GM12878 (cell line): Measurements from ENCODE around the gene LSR. TPM values are rescaled to one million over a fixed set of nuclear protein-coding genes. Genes with fewer than 3 reads are reported as not detected.
A peak's percentile ranks its signal among the peaks of the same experiment; 100 is the strongest.

Experiments used
- ATAC-seq: fragments of 200-7000 bp; cut with Tn5 transposase; 3 replicates; pipeline ENCODE4 v1.9.1; 2020; ENCODE audit warnings: mild to moderate bottlenecking, moderate library complexity
- BruUV-seq: library from RNA; stranded (reverse); fragments of 400-500 nt; replicated peaks from 2 replicates; lab custom pipeline; 2021; lab: Mats Ljungman, UMichigan
- CTCF ChIA-PET: fragments of 300-600 bp; sonication (Branson Sonifier 250); formaldehyde crosslinking; extraction: SDS; loops from one replicate; lab custom pipeline; 2021; ENCODE audit warnings: inconsistent platforms; lab: Yijun Ruan, JAX
- POLR2A ChIA-PET: fragments of 350-600 bp; formaldehyde crosslinking; extraction: SDS; loops from one replicate; lab custom pipeline; 2021; ENCODE audit warnings: inconsistent platforms; lab: Charles Lee
- RAD21 ChIA-PET: fragments of 300-600 bp; sonication (Branson Sonifier 250); formaldehyde crosslinking; loops from one replicate; lab custom pipeline; 2023; ENCODE audit warnings: antibody characterized with exemption; ENCODE audit not compliant: unreplicated experiment; lab: Charles Lee
- SMC1A ChIA-PET: fragments of 300-600 bp; sonication (Branson Sonifier 250); formaldehyde crosslinking; loops from one replicate; lab custom pipeline; 2023; ENCODE audit not compliant: unreplicated experiment, uncharacterized antibody; lab: Charles Lee
- DNase-seq: peaks from one replicate; pipeline ENCODE4 v3.0.0-alpha.2; 2011; ENCODE audit warnings: low read depth, low spot score
- FAIRE-seq: peaks from 3 replicates; lab custom pipeline; 2011; peaks lifted over from hg19 to GRCh38; lab: Jason Lieb, UNC
- H2AFZ ChIP-seq: 2 replicates; pipeline ENCODE4 v1.6.0; 2011; ENCODE audit warnings: low read depth, low read length, control low read depth; ENCODE audit not compliant: control insufficient read depth
- H3K27ac ChIP-seq: 2 replicates; pipeline ENCODE4 v1.5.1; 2011; ENCODE audit warnings: control low read depth; ENCODE audit not compliant: control insufficient read depth, insufficient read depth
- H3K27me3 ChIP-seq, 2 experiments: replicated peaks in 1 of 2; 2 replicates each; pipeline versions ENCODE4 v1.6.0 to v1.6.1; 2011; ENCODE audit warnings: low read length in 1 of 2; ENCODE audit not compliant: control insufficient read depth in 2 of 2, insufficient read depth in 2 of 2
- H3K36me3 ChIP-seq, 2 experiments: 2 replicates each; pipeline ENCODE4 v1.5.1; 2011; ENCODE audit warnings: low read length in 1 of 2; ENCODE audit not compliant: control insufficient read depth in 2 of 2, insufficient read depth in 2 of 2
- H3K4me1 ChIP-seq: 2 replicates; pipeline ENCODE4 v1.6.1; 2011; ENCODE audit warnings: mild to moderate bottlenecking, low read length, moderate library complexity, mixed read lengths; ENCODE audit not compliant: control insufficient read depth, insufficient read depth
- H3K4me2 ChIP-seq: 2 replicates; pipeline ENCODE4 v1.6.0; 2011; ENCODE audit warnings: control low read depth; ENCODE audit not compliant: control insufficient read depth, insufficient read depth
- H3K4me3 ChIP-seq: fragments of 200-600 bp; sonication (generic); 2 replicates; pipeline ENCODE4 v1.5.1; 2016
- H3K79me2 ChIP-seq: 2 replicates; pipeline ENCODE4 v1.6.0; 2011; ENCODE audit warnings: low read length; ENCODE audit not compliant: control insufficient read depth, insufficient read depth
- H3K9ac ChIP-seq: 2 replicates; pipeline ENCODE4 v1.8.0; 2011; ENCODE audit warnings: low read length, control low read depth, mixed read lengths; ENCODE audit not compliant: control insufficient read depth, insufficient read depth
- H3K9me3 ChIP-seq: replicated peaks from 3 replicates; pipeline ENCODE4 v1.5.1; 2011; ENCODE audit warnings: mild to moderate bottlenecking, low read length; ENCODE audit not compliant: control insufficient read depth, insufficient read depth
- H4K20me1 ChIP-seq: 2 replicates; pipeline ENCODE4 v1.6.0; 2011; ENCODE audit not compliant: control insufficient read depth, insufficient read depth
- ATF3 ChIP-seq: IDR thresholded peaks from 2 replicates; pipeline ENCODE4 v1.6.1; 2011; ENCODE audit warnings: low read depth, mild to moderate bottlenecking, low read length, moderate library complexity, borderline replicate concordance; ENCODE audit errors: extremely low read depth
- CTCF ChIP-seq, 3 experiments: IDR thresholded peaks in 2 of 3; conservative IDR thresholded peaks in 1 of 3; 2 replicates each; pipeline ENCODE4 v1.5.1; 2011; ENCODE audit warnings: low read depth in 3 of 3, low read length in 3 of 3, mild to moderate bottlenecking in 3 of 3, control low read depth in 2 of 3, moderate library complexity in 2 of 3, inconsistent platforms in 1 of 3, mixed read lengths in 1 of 3; ENCODE audit not compliant: control insufficient read depth in 2 of 3, insufficient read depth in 1 of 3; ENCODE audit errors: extremely low read depth in 1 of 3
- EED ChIP-seq: sonication (generic); IDR thresholded peaks from 2 replicates; pipeline ENCODE4 v1.6.1; 2016; ENCODE audit warnings: antibody characterized with exemption, low read depth
- EGR1 ChIP-seq, 2 experiments: IDR thresholded peaks; 1 replicate in 1 of 2; 2 replicates in 1 of 2; pipeline ENCODE4 v1.6.1; 2011 to 2012; ENCODE audit warnings: low read depth in 2 of 2, low read length in 2 of 2, borderline replicate concordance in 1 of 2, mild to moderate bottlenecking in 1 of 2, moderate library complexity in 1 of 2
- ESRRA ChIP-seq: IDR thresholded peaks from 2 replicates; pipeline ENCODE4 v1.6.1; 2012; ENCODE audit warnings: mild to moderate bottlenecking, low read length, improper control_type of control experiment
- RAD21 ChIP-seq: IDR thresholded peaks from 2 replicates; pipeline ENCODE4 v1.6.1; 2011; ENCODE audit warnings: mild to moderate bottlenecking, low read depth, low read length, moderate library complexity; ENCODE audit not compliant: insufficient read depth
- SMAD1 ChIP-seq: fragments of 450-650 bp; IDR thresholded peaks from 2 replicates; pipeline ENCODE4 v1.6.1; 2018; ENCODE audit warnings: mild to moderate bottlenecking, low read depth; ENCODE audit not compliant: partially characterized antibody
- SMC3 ChIP-seq: IDR thresholded peaks from 2 replicates; pipeline ENCODE4 v1.6.1; 2011; ENCODE audit warnings: low read length, improper control_type of control experiment, borderline replicate concordance
- TBL1XR1 ChIP-seq: IDR thresholded peaks from 2 replicates; pipeline ENCODE4 v1.6.1; 2012; ENCODE audit warnings: low read depth, low read length, improper control_type of control experiment
- TCF7 ChIP-seq: IDR thresholded peaks from 2 replicates; pipeline ENCODE4 v1.6.1; 2014; ENCODE audit warnings: antibody characterized with exemption, borderline replicate concordance
- WRNIP1 ChIP-seq: IDR thresholded peaks from 2 replicates; pipeline ENCODE4 v1.6.1; 2011; ENCODE audit warnings: low read depth, low read length, improper control_type of control experiment, borderline replicate concordance
- ZNF622 ChIP-seq: fragments of 450-650 bp; IDR thresholded peaks from 2 replicates; pipeline ENCODE4 v1.6.1; 2017; ENCODE audit warnings: mild to moderate bottlenecking, inconsistent platforms
- WGBS: methylation state at CpG from one replicate; pipeline ENCODE4 v1.1.6; 2016; ENCODE audit warnings: low lambda C conversion rate; ENCODE audit not compliant: insufficient replicate concordance, insufficient coverage; ENCODE audit errors: missing lambda C conversion rate; 5-methylcytosine and 5-hydroxymethylcytosine counted together
- in situ Hi-C: fragments of 300-500 bp; cut with MboI; formaldehyde crosslinking; loops from 9 replicates; pipeline ENCODE4 v1.14.3; 2018; ENCODE audit warnings: mixed read lengths
- intact Hi-C: fragments of 100-400 bp; cut with micrococcal nuclease; formaldehyde crosslinking; loops from one replicate; pipeline ENCODE4 v1.14.2; 2022; ENCODE audit not compliant: unreplicated experiment
- polyA plus RNA-seq, 11 experiments: library from polyadenylated mRNA; depleted of rRNA in 4 of 11; unstranded in 6 of 11; stranded (reverse) in 5 of 11; fragments of >200 nt; fragmentation: Nextera tagmentation in 4 of 11; fragmentation: Illumina TruSeq in 1 of 11; extraction: Ambion mirVana in 4 of 11; extraction: Trizol in 1 of 11; gene quantifications; 1 replicate in 1 of 11; 2 replicates in 10 of 11; pipeline versions ENCODE4 v1.2.1 to v1.2.3, GENCODE V29; 2011 to 2016; ENCODE audit warnings: inconsistent platforms in 2 of 11, missing spikeins in 2 of 11, low read depth in 1 of 11
- total RNA-seq, 4 experiments: library from RNA; depleted of rRNA in 3 of 4; stranded (reverse); fragments of >200 nt in 3 of 4; fragmentation: Illumina TruSeq in 1 of 4; extraction: Trizol in 1 of 4; gene quantifications; 2 replicates each; pipeline versions ENCODE4 v1.2.1 to v1.2.3, GENCODE V29; 2013 to 2021

Gene LSR
- total and polyA plus RNA-seq, 10 of the 15 experiments (the other 5 are each of a cell fraction or from before 2014, with no cell fraction given), result 0.26 to 53.9 (median 26.3) TPM

DNA sequence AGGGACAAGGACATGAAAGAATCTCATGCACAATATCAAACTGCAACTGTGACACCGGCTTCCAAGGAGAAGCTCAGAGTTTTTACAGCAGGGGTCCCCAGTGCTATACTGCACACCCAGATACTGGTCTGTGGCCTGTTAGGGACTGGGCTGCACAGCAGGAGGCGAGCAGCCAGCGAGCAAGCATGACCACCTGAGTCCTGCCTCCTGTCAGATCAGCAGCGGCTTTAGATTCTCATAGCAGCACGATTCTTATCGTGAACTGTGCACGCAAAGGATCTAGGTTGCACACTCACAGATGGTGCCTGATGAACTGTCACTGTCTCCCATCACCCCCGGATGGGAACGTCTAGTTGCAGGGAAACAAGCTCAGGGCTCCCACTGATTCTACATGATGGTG lies 67.1 kb downstream of the LSR start:
- ATAC-seq, result peak; percentile 33; the same call in 2 of the 3 replicates
- FAIRE-seq, result no peak
- ChIA-PET RAD21 (interaction anchor here (1.0 to 1.6 kb wide), 4 partner anchors 32 to 179 kb away, joined by 3 read pairs; partner anchors contain the start of gene FFAR1), POLR2A (interaction anchor here (1.3 kb wide), 1 partner anchor 11 kb away, joined by 5 read pairs; no protein-coding TSS in a partner anchor), SMC1A (interaction anchor here (0.5 to 11.0 kb wide), 8 partner anchors 8 to 193 kb away, joined by 3 to 122 read pairs (median 4); partner anchors contain the start of gene CD22), CTCF (interaction anchor here (0.6 to 2.5 kb wide), 11 partner anchors 12 to 179 kb away, joined by 3 to 9 read pairs (median 4); partner anchors contain the start of gene FFAR1)
- H3K4me2 ChIP-seq, result no peak overlapping the region
- TF ChIP-seq SMC3, result peak; percentile 13; the same call in 1 of the 2 replicates
- peak; percentile 38; the same call in 1 of the 2 replicates for TF ChIP-seq RAD21
- TF ChIP-seq ATF3, result no peak
- no peak for TF ChIP-seq WRNIP1
- no peak for TF ChIP-seq SMAD1
- no peak for TF ChIP-seq EGR1 (IDR thresholded peaks at IDR 0.05; ENCODE audit: borderline replicate concordance in 1 of 2, low read depth in 2 of 2, low read length in 2 of 2)
- no peak for TF ChIP-seq EED
- no peak for TF ChIP-seq ZNF622
- peak in 2 of 3 experiments; percentile 10 to 33; a peak in 1 of 6 replicates for TF ChIP-seq CTCF (IDR thresholded peaks at IDR 0.05 in 2 of 3, conservative IDR thresholded peaks at IDR 0.05 in 1 of 3; ENCODE audit: control insufficient read depth in 2 of 3, extremely low read depth in 1 of 3, insufficient read depth in 1 of 3, low read depth in 3 of 3, low read length in 3 of 3)
- no peak for TF ChIP-seq ESRRA
- no peak for TF ChIP-seq TBL1XR1
- no peak for TF ChIP-seq TCF7
- in situ Hi-C loops (no loop called here), intact Hi-C loops (no loop called here)
- H3K9me3 ChIP-seq, result no peaks in the 10 kb centered on the region
- BruUV-seq, result no TSS peak
- H3K4me1 ChIP-seq, result peaks cover 20% of the 10 kb centered on the region
- no peak overlapping the region for H3K27ac ChIP-seq
- no peaks in the 10 kb centered on the region for H3K27me3 ChIP-seq
- no peak overlapping the region for H3K4me3 ChIP-seq
- no peaks in the 10 kb centered on the region for H3K79me2 ChIP-seq
- no peak for DNase-seq
- H3K9ac ChIP-seq, result no peak overlapping the region
- H3K36me3 ChIP-seq, result no peaks in the 10 kb centered on the region
- WGBS, result 79% methylated on average over 9 of the region's 9 CpGs
- H4K20me1 ChIP-seq, result no peaks in the 10 kb centered on the region
- H2AFZ ChIP-seq, result no peak overlapping the region
